ENCODE data around the gene GBGT1.

GBGT1 gene

DNA sequence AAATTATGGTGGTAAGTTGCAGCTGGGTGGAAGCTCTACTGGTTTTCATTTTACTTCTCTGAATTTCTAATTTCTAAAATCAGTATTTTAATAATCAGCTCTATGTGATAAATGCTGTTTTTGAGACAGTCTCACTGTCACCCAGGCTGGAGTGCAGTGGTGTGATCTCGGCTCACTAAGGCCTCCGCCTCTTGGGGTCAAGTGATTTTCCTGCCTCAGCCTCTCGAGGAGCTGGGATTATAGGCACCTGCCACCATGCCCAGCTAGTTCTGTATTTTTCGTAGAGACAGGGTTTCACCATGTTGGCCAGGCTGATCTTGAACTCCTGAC lies 41.1 kb downstream of the GBGT1 start:
- no peak for DNase-seq (ENCODE audit: insufficient read length, low spot score)
- no peak for TF ChIP-seq PAX5 (IDR thresholded peaks at IDR 0.05; ENCODE audit: insufficient read depth, low read length, severe bottlenecking)
- no peak for TF ChIP-seq POU2F2 (IDR thresholded peaks at IDR 0.05; ENCODE audit: low read depth, low read length)
- TF ChIP-seq SPI1 (IDR thresholded peaks at IDR 0.05; ENCODE audit: low read depth, low read length) = no peak
- TF ChIP-seq TAF1 (IDR thresholded peaks at IDR 0.05; ENCODE audit: low read depth, low read length) = no peak
- TF ChIP-seq POLR2A (IDR thresholded peaks at IDR 0.05; ENCODE audit: low read depth, low read length) = no peak
- no peak for TF ChIP-seq POLR2AphosphoS5 (IDR thresholded peaks at IDR 0.05; ENCODE audit: low read depth, low read length)
- no peak for FAIRE-seq

DNA sequence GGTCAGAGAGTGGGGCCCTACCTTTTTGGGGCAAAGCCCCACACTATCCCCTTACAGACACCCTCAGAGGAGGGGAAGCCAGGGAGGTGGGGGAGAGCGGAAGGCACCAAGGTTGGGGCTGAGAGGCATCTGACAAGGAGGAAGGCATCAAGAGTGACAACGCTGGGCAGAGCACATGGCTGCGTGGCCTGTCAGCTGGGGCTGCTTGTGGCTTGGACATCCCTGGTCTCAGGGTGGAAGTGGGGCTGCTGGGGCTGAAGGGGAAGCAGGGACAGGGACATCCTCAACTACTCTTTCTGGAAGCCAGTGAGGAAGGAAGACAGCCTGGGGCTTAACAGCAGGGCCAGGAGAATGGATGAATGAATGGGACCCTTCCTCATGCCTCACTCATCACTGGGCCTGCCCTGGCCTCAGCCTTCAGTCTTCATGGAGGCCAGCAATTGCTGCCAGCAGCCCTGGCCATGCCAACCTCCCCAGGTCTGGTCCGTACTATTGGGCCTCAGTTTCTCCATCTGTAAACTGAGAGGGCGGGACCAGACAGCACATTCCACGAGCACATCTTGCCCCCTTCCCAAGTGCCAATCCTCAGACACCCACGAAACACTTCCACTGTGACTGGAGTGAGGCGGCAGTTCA lies 41.7 kb downstream of the GBGT1 start:
- FAIRE-seq (no peak), DNase-seq (ENCODE audit: insufficient read length, low spot score) (no peak)
- TF ChIP-seq PAX5 (IDR thresholded peaks at IDR 0.05; ENCODE audit: insufficient read depth, low read length, severe bottlenecking) (no peak), POLR2AphosphoS5 (IDR thresholded peaks at IDR 0.05; ENCODE audit: low read depth, low read length) (no peak), POLR2A (IDR thresholded peaks at IDR 0.05; ENCODE audit: low read depth, low read length) (no peak), TAF1 (IDR thresholded peaks at IDR 0.05; ENCODE audit: low read depth, low read length) (no peak), SPI1 (IDR thresholded peaks at IDR 0.05; ENCODE audit: low read depth, low read length) (no peak), POU2F2 (IDR thresholded peaks at IDR 0.05; ENCODE audit: low read depth, low read length) (no peak)

- TF ChIP-seq POLR2A (IDR thresholded peaks at IDR 0.05; ENCODE audit: low read depth, low read length) = no peak; the same call in 1 of the 2 replicates
- peak; percentile 81 for TF ChIP-seq SPI1 (IDR thresholded peaks at IDR 0.05; ENCODE audit: low read depth, low read length)
- DNase-seq (ENCODE audit: insufficient read length, low spot score) (peak; percentile 93), FAIRE-seq (peak; percentile 43)
Observed at GRCh38 chr9:133121198-133121914, 42.4 kb downstream of the GBGT1 start, which contains the start of gene RALGDS. Gene RALGDS, minus strand, starts transcription at chr9:133121240. Its CDS starts 86 bp downstream, at chr9:133121154.

- no peak for TF ChIP-seq POLR2A (IDR thresholded peaks at IDR 0.05; ENCODE audit: low read depth, low read length)
- no peak for TF ChIP-seq PAX5 (IDR thresholded peaks at IDR 0.05; ENCODE audit: insufficient read depth, low read length, severe bottlenecking)
- 0 out of 2 replicates have a peak, but pooled peaks have one; percentile 12 for TF ChIP-seq POLR2AphosphoS5 (IDR thresholded peaks at IDR 0.05; ENCODE audit: low read depth, low read length)
- no peak for TF ChIP-seq TAF1 (IDR thresholded peaks at IDR 0.05; ENCODE audit: low read depth, low read length)
- TF ChIP-seq SPI1 (IDR thresholded peaks at IDR 0.05; ENCODE audit: low read depth, low read length) = no peak
- 0 out of 2 replicates have a peak, but pooled peaks have one; percentile 4 for TF ChIP-seq POU2F2 (IDR thresholded peaks at IDR 0.05; ENCODE audit: low read depth, low read length)
- no peak for DNase-seq (ENCODE audit: insufficient read length, low spot score)
- FAIRE-seq = no peak
Observed at GRCh38 chr9:133120501-133121197, 43.1 kb downstream of the GBGT1 start.

DNA sequence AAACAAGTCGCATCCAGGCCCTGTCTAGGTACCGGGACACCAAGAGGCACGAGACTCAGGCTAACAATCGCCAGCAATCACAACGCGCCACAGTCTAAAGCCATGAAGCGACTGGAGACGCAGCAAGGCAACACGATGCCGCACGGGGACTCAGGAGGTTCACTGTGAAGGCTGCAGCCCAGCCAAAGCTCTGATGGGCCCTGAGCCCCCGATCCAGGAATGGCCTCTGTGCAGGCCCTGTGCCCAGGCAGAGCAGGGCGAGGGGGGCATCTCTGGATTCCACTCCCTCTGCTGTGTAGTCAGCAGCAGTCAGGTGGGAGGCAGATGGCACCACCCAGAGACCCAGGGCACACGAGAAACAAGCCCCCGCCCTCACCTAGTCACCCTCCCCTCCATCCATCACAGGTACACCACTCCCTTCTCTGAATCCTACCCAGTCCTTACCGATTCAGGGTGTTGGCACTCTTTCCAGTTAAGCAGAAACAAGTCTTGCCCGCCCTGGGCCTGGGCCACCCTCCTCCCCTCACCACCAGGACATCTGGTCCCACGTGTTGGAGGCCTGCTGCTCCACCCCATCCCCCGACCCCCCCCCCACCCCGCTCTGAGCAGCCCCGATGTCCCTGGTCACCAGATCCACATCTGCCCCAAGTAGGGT lies 43.7 kb downstream of the GBGT1 start:
- FAIRE-seq (no peak), DNase-seq (ENCODE audit: insufficient read length, low spot score) (no peak)
- peak; percentile 14; the same call in 1 of the 2 replicates for TF ChIP-seq POLR2A (IDR thresholded peaks at IDR 0.05; ENCODE audit: low read depth, low read length)
- TF ChIP-seq TAF1 (IDR thresholded peaks at IDR 0.05; ENCODE audit: low read depth, low read length) = no peak

DNA sequence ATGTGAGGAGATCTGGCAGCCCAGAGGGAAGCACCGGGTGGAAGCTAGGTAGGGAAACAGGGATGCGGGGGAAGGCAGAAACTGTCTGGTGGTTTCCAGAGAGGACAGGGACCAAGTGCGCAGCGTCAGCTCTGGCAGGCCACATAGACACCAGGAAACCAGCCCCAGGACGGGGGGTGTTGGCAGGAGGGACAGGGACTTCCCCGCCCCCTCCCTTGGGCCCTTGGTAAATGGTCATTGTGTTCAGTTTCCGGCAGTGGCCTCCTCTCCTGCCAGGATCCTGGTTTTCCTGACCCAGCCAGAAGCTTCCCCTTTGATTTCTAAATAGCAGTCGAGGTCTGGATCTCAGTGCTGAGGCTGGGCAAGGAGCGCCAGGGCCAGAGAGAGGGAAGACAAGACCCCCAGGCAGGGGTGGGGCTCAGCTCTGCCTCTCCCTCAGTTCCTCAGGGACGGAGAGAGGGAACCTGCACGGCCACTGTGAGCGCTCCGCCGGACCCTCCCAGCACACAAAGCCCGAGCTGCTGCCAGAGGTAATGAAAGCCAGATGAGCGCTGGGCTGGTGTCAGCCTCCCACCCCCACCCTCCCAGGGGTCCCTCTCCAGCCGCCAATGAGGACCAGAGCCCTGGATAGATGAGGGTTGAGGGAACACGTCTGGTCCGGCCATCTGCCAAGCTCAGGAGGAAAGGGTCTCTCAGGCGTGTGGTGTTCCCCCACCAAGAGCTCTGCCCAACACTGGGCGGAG lies 44.4 kb downstream of the GBGT1 start:
- FAIRE-seq (no peak), DNase-seq (ENCODE audit: insufficient read length, low spot score) (no peak)
- TF ChIP-seq POLR2A (IDR thresholded peaks at IDR 0.05; ENCODE audit: low read depth, low read length) = no peak
- no peak for TF ChIP-seq POU2F2 (IDR thresholded peaks at IDR 0.05; ENCODE audit: low read depth, low read length)
- TF ChIP-seq PAX5 (IDR thresholded peaks at IDR 0.05; ENCODE audit: insufficient read depth, low read length, severe bottlenecking) = no peak
- no peak for TF ChIP-seq TAF1 (IDR thresholded peaks at IDR 0.05; ENCODE audit: low read depth, low read length)
- no peak for TF ChIP-seq SPI1 (IDR thresholded peaks at IDR 0.05; ENCODE audit: low read depth, low read length)
- no peak for TF ChIP-seq POLR2AphosphoS5 (IDR thresholded peaks at IDR 0.05; ENCODE audit: low read depth, low read length)

- FAIRE-seq = no peak
- TF ChIP-seq POLR2A (IDR thresholded peaks at IDR 0.05; ENCODE audit: low read depth, low read length) (no peak), SPI1 (IDR thresholded peaks at IDR 0.05; ENCODE audit: low read depth, low read length) (no peak), POLR2AphosphoS5 (IDR thresholded peaks at IDR 0.05; ENCODE audit: low read depth, low read length) (no peak), POU2F2 (IDR thresholded peaks at IDR 0.05; ENCODE audit: low read depth, low read length) (0 out of 2 replicates have a peak, but pooled peaks have one; percentile 25)
- no peak for DNase-seq (ENCODE audit: insufficient read length, low spot score)
Observed at GRCh38 chr9:133118568-133118967, 45.1 kb downstream of the GBGT1 start.

DNA sequence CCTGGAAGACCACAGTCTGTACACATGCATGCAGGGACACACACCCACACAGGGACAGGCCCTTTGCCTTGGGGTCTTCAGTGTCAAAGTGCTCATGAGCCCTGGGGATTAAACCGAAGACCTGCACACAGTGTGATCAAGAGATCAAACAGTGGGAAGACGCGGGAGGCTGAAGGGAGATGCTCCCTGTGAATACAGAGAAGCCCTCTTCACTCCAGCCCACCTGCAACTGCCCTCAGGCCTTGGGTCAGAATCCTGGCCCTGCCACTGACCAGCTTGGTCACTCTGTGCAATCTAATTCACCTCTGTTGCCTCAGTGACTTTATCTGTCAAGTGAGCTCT lies 45.6 kb downstream of the GBGT1 start:
- FAIRE-seq (no peak), DNase-seq (ENCODE audit: insufficient read length, low spot score) (no peak)
- TF ChIP-seq POU2F2 (IDR thresholded peaks at IDR 0.05; ENCODE audit: low read depth, low read length) (no peak), POLR2AphosphoS5 (IDR thresholded peaks at IDR 0.05; ENCODE audit: low read depth, low read length) (peak; percentile 33; the same call in 1 of the 2 replicates), TAF1 (IDR thresholded peaks at IDR 0.05; ENCODE audit: low read depth, low read length) (no peak), PAX5 (IDR thresholded peaks at IDR 0.05; ENCODE audit: insufficient read depth, low read length, severe bottlenecking) (no peak)

All from GM12891 (cell line).